Mesenchymal stem cell (in vitro differentiated cells and primary cell): ENCODE data around the gene PCP4. TPM values are rescaled to one million over a fixed set of nuclear protein-coding genes. Genes with fewer than 3 reads are reported as not detected.

ENCODE experiments used
- DNase-seq: peaks from one replicate; pipeline ENCODE4 v3.0.0-alpha.2; 2013
- H2AFZ ChIP-seq: one replicate; pipeline ENCODE4 v1.6.1; 2013; ENCODE audit warnings: low read depth, mild to moderate bottlenecking, control low read depth, inconsistent platforms, low read length, moderate library complexity
- H2AK5ac ChIP-seq: 2 replicates; pipeline ENCODE4 v1.6.1; 2013; ENCODE audit warnings: low read length, moderate library complexity, mild to moderate bottlenecking, inconsistent platforms; ENCODE audit not compliant: severe bottlenecking
- H2BK120ac ChIP-seq: one replicate; pipeline ENCODE4 v1.6.1; 2013; ENCODE audit warnings: low read depth, mild to moderate bottlenecking, inconsistent platforms, low read length, moderate library complexity
- H2BK12ac ChIP-seq, 2 experiments: one replicate each; pipeline ENCODE4 v1.6.1; 2013; ENCODE audit warnings: inconsistent platforms in 2 of 2, low read length in 2 of 2, mild to moderate bottlenecking in 2 of 2, moderate library complexity in 2 of 2, control low read depth in 1 of 2
- H2BK15ac ChIP-seq: one replicate; pipeline ENCODE4 v1.6.1; 2013; ENCODE audit warnings: mild to moderate bottlenecking, low read depth, inconsistent platforms; ENCODE audit not compliant: poor library complexity, severe bottlenecking
- H2BK5ac ChIP-seq: 2 replicates; pipeline ENCODE4 v1.6.1; 2013; ENCODE audit warnings: low read depth, mild to moderate bottlenecking, low read length, control low read depth, inconsistent platforms; ENCODE audit not compliant: poor library complexity, severe bottlenecking
- H3K14ac ChIP-seq, 2 experiments: one replicate each; pipeline ENCODE4 v1.6.1; 2013; ENCODE audit warnings: inconsistent platforms in 2 of 2, low read length in 2 of 2, control low read depth in 1 of 2, mild to moderate bottlenecking in 1 of 2, moderate library complexity in 1 of 2
- H3K18ac ChIP-seq, 2 experiments: one replicate each; pipeline ENCODE4 v1.6.1; 2013; ENCODE audit warnings: inconsistent platforms in 2 of 2, low read length in 2 of 2, control low read depth in 1 of 2, low read depth in 1 of 2, mild to moderate bottlenecking in 1 of 2
- H3K23ac ChIP-seq, 2 experiments: one replicate each; pipeline ENCODE4 v1.6.1; 2013; ENCODE audit warnings: inconsistent platforms in 2 of 2, low read length in 2 of 2, mild to moderate bottlenecking in 2 of 2, moderate library complexity in 2 of 2, control low read depth in 1 of 2
- H3K27ac ChIP-seq: 2 replicates; pipeline ENCODE4 v1.5.1; 2013; ENCODE audit warnings: mild to moderate bottlenecking, moderate library complexity, low read length, control low read depth, inconsistent platforms; ENCODE audit not compliant: poor library complexity, severe bottlenecking
- H3K27me3 ChIP-seq, 2 experiments: 2 replicates each; pipeline versions ENCODE4 v1.6.1 to v1.7.0; 2013; ENCODE audit warnings: low read length in 2 of 2, mild to moderate bottlenecking in 2 of 2, moderate library complexity in 2 of 2, control low read depth in 1 of 2, inconsistent platforms in 1 of 2; ENCODE audit not compliant: control insufficient read depth in 1 of 2, insufficient read depth in 1 of 2
- H3K36me3 ChIP-seq, 2 experiments: 2 replicates each; pipeline versions ENCODE4 v1.6.1 to v1.7.0; 2013; ENCODE audit warnings: low read length in 2 of 2, control low read depth in 1 of 2, inconsistent platforms in 1 of 2, low read depth in 1 of 2, mild to moderate bottlenecking in 1 of 2; ENCODE audit not compliant: insufficient read depth in 2 of 2, control insufficient read depth in 1 of 2
- H3K4ac ChIP-seq, 2 experiments: one replicate each; pipeline ENCODE4 v1.6.1; 2013; ENCODE audit warnings: inconsistent platforms in 2 of 2, low read length in 2 of 2, mild to moderate bottlenecking in 2 of 2, moderate library complexity in 2 of 2, control low read depth in 1 of 2, low read depth in 1 of 2
- H3K4me1 ChIP-seq: 2 replicates; pipeline ENCODE4 v1.6.1; 2013; ENCODE audit warnings: low read depth, low read length, control low read depth; ENCODE audit not compliant: control insufficient read depth, insufficient read depth
- H3K4me2 ChIP-seq: 2 replicates; pipeline ENCODE4 v1.6.1; 2013; ENCODE audit warnings: low read length, mild to moderate bottlenecking, inconsistent platforms; ENCODE audit not compliant: poor library complexity, severe bottlenecking
- H3K4me3 ChIP-seq, 2 experiments: 2 replicates each; pipeline versions ENCODE4 v1.5.1 to v1.7.0; 2013; ENCODE audit warnings: low read length in 2 of 2, mild to moderate bottlenecking in 2 of 2, control low read depth in 1 of 2, low read depth in 1 of 2; ENCODE audit not compliant: insufficient read depth in 1 of 2
- H3K79me1 ChIP-seq: replicated peaks from 2 replicates; pipeline ENCODE4 v1.6.1; 2013; ENCODE audit warnings: mild to moderate bottlenecking, control low read depth, low read length, inconsistent platforms; ENCODE audit not compliant: poor library complexity, severe bottlenecking
- H3K9ac ChIP-seq: 2 replicates; pipeline ENCODE4 v1.7.0; 2013; ENCODE audit warnings: mild to moderate bottlenecking, low read length, moderate library complexity
- H3K9me3 ChIP-seq: 2 replicates; pipeline ENCODE4 v1.7.0; 2013; ENCODE audit warnings: mild to moderate bottlenecking, low read length; ENCODE audit not compliant: control insufficient read depth
- H4K8ac ChIP-seq: one replicate; pipeline ENCODE4 v1.6.1; 2013; ENCODE audit warnings: inconsistent platforms, mild to moderate bottlenecking, low read length, moderate library complexity
- H4K91ac ChIP-seq: one replicate; pipeline ENCODE4 v1.6.1; 2013; ENCODE audit warnings: mild to moderate bottlenecking, low read length, inconsistent platforms
- WGBS: methylation state at CpG from one replicate; pipeline ENCODE4 v1.1.7; 2013; ENCODE audit warnings: mixed read lengths; 5-methylcytosine and 5-hydroxymethylcytosine counted together
- polyA plus RNA-seq, 2 experiments: library from polyadenylated mRNA; stranded (reverse); fragments of 200-250 nt; gene quantifications; one replicate each; pipeline ENCODE4 v1.2.3, GENCODE V29; 2013

PCP4 gene
- polyA plus RNA-seq (2013, experiment 1 of 2) = not detected
- not detected for polyA plus RNA-seq (2013, experiment 2 of 2)

GRCh38 chr21:39867198-39867650 is at the start of gene PCP4:
Gene PCP4 (plus strand): TSS chr21:39867438. CDS start chr21:39867502, 64 bp downstream.
- Histone ChIP-seq H2BK5ac (no peak within 1 kb of the TSS), H3K27ac (no peak within 1 kb of the TSS), H2AK5ac (no peak within 1 kb of the TSS), H3K4me3 (no peak within 1 kb of the TSS), H3K4ac (no peak within 1 kb of the TSS), H3K14ac (no peak within 1 kb of the TSS), H2BK15ac (no peak within 1 kb of the TSS), H3K4me1 (no peaks in the 10 kb centered on the region), H4K91ac (no peak within 1 kb of the TSS), H3K27me3 (peaks cover 0 to 21% of the 10 kb centered on the region in 2 experiments), H3K9me3 (no peaks in the 10 kb centered on the region), H2BK12ac (no peak within 1 kb of the TSS), H3K18ac (no peak within 1 kb of the TSS), H3K36me3 (no peaks in the 10 kb centered on the region), H3K79me1 (no peaks in the 10 kb centered on the region), H3K4me2 (no peak within 1 kb of the TSS), H3K9ac (no peak within 1 kb of the TSS), H2AFZ (no peak within 1 kb of the TSS), H4K8ac (no peak within 1 kb of the TSS), H2BK120ac (no peak within 1 kb of the TSS), H3K23ac (no peak within 1 kb of the TSS)
- DNase-seq = no peak
- 11% methylated on average over 14 of the region's 14 CpGs for WGBS

- Histone ChIP-seq H3K27me3 (no peaks in the 10 kb centered on the region), H2BK120ac (no peak overlapping the region), H2AK5ac (no peak overlapping the region), H3K14ac (no peak overlapping the region), H2AFZ (no peak overlapping the region), H2BK12ac (no peak overlapping the region), H4K8ac (no peak overlapping the region), H3K4me3 (no peak overlapping the region), H3K27ac (no peak overlapping the region), H3K36me3 (no peaks in the 10 kb centered on the region), H3K23ac (no peak overlapping the region), H4K91ac (no peak overlapping the region), H3K4me2 (no peak overlapping the region), H3K9ac (no peak overlapping the region), H3K4me1 (no peaks in the 10 kb centered on the region), H2BK5ac (no peak overlapping the region), H3K18ac (no peak overlapping the region), H3K79me1 (no peaks in the 10 kb centered on the region), H3K9me3 (peaks cover 5% of the 10 kb centered on the region), H3K4ac (no peak overlapping the region), H2BK15ac (no peak overlapping the region)
- WGBS = 22% methylated on average over 1 of the region's 2 CpGs
- no peak for DNase-seq
Observed at GRCh38 chr21:39818557-39818956, 48.7 kb upstream of the PCP4 start.

- H3K27ac ChIP-seq = no peak overlapping the region
- H3K4me3 ChIP-seq = no peak overlapping the region
- H3K79me1 ChIP-seq = no peaks in the 10 kb centered on the region
- no peak overlapping the region for H2BK12ac ChIP-seq
- no peak for DNase-seq
- H3K36me3 ChIP-seq = no peaks in the 10 kb centered on the region
- H2BK15ac ChIP-seq = no peak overlapping the region
- no peak overlapping the region for H4K91ac ChIP-seq
- H2AFZ ChIP-seq = no peak overlapping the region
- H3K27me3 ChIP-seq = no peaks in the 10 kb centered on the region
- H2BK120ac ChIP-seq = no peak overlapping the region
- peaks cover 5% of the 10 kb centered on the region for H3K9me3 ChIP-seq
- no peak overlapping the region for H3K18ac ChIP-seq
- no peak overlapping the region for H3K4ac ChIP-seq
- H4K8ac ChIP-seq = no peak overlapping the region
- H3K14ac ChIP-seq = no peak overlapping the region
- H2BK5ac ChIP-seq = no peak overlapping the region
- no peak overlapping the region for H3K23ac ChIP-seq
- WGBS = 69% methylated on average over 3 of the region's 3 CpGs
- no peak overlapping the region for H3K9ac ChIP-seq
- H3K4me2 ChIP-seq = no peak overlapping the region
- no peaks in the 10 kb centered on the region for H3K4me1 ChIP-seq
- H2AK5ac ChIP-seq = no peak overlapping the region
Observed at GRCh38 chr21:39822042-39822441, 45.2 kb upstream of the PCP4 start.

- Histone ChIP-seq H2BK120ac (no peak overlapping the region), H4K91ac (no peak overlapping the region), H2AFZ (no peak overlapping the region), H3K36me3 (no peaks in the 10 kb centered on the region), H3K27ac (no peak overlapping the region), H3K18ac (no peak overlapping the region), H3K79me1 (no peaks in the 10 kb centered on the region), H3K4me2 (no peak overlapping the region), H4K8ac (no peak overlapping the region), H3K4ac (no peak overlapping the region), H3K4me3 (no peak overlapping the region), H3K4me1 (no peaks in the 10 kb centered on the region), H2AK5ac (no peak overlapping the region), H3K14ac (no peak overlapping the region), H3K9me3 (peaks cover 2% of the 10 kb centered on the region), H2BK5ac (no peak overlapping the region), H3K23ac (no peak overlapping the region), H3K27me3 (no peaks in the 10 kb centered on the region), H3K9ac (no peak overlapping the region), H2BK12ac (no peak overlapping the region), H2BK15ac (no peak overlapping the region)
- 43% methylated on average over 1 of the region's 1 CpG for WGBS
- no peak for DNase-seq
Observed at GRCh38 chr21:39825250-39825649, 42.0 kb upstream of the PCP4 start.
